Dedifferentiated amniotic fluid mesenchymal stem cell (primary cell): ENCODE data around the gene MSH2.
"Not testable (repeated sequence)": the region's sequence is repeated elsewhere in the genome, so short reads cannot be mapped to it uniquely, and the experiment has no call there.

Experiments used
- DNase-seq: peaks from one replicate; pipeline ENCODE4 v3.0.0-alpha.2; 2016; ENCODE audit errors: extremely low spot score

Gene MSH2

GRCh38 chr2:47402805-47403608 is at the start of gene MSH2:
Gene MSH2, plus strand, starts transcription at chr2:47403156. Its CDS starts 36 bp downstream, at chr2:47403192.
- peak; percentile 84 for DNase-seq

GRCh38 chr2:47354013-47354847 is 48.7 kb upstream of the MSH2 start:
- no peak for DNase-seq

DNA sequence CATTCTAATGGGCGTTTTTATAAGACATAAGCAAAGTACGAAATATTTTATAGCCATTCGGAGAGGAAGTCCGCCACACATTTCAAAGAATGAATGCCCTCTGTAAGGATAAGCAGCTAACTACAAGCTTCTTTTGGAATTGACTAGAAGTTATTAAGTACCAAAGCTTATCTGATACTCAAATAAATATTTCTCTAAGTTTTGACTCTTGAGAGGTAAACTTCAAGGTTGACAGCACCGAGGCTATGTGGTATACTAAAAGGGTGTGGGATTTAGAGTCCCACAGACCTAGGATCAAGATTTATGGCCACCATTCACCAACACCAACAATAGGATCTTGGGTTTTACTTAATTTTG is 48.1 kb upstream of the MSH2 start:
- DNase-seq: no peak

- no peak for DNase-seq
These were observed 45.5 kb upstream of the MSH2 start for GRCh38 chr2:47357483-47357882.

GRCh38 chr2:47359375-47359868 is 43.5 kb upstream of the MSH2 start:
- DNase-seq: no peak

DNA sequence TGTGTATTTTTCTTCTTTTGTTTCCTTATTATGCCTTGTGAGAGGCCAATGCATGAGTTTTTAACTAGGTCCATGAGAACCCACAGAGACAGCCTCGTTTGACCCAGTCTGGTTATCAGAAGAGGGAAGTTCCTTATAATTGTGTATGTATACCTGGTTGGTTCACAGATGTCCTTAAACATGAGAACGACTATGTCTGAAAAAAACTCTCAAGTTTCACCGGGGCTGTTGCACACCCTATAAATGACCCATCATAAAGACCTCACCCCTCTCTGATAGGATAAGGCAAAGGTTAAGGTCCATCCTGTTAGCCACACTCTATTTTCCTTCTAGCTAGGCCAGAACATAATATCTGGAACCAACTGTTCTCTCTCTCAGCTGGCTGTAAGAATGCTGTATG is 42.7 kb upstream of the MSH2 start:
- no peak for DNase-seq

- DNase-seq: no peak
These were observed 42.0 kb upstream of the MSH2 start for GRCh38 chr2:47360927-47361326.

GRCh38 chr2:47361505-47362229 is 41.3 kb upstream of the MSH2 start:
- not testable (repeated sequence) for DNase-seq

GRCh38 chr2:47373747-47374146 is 29.2 kb upstream of the MSH2 start:
- DNase-seq: no peak

DNA sequence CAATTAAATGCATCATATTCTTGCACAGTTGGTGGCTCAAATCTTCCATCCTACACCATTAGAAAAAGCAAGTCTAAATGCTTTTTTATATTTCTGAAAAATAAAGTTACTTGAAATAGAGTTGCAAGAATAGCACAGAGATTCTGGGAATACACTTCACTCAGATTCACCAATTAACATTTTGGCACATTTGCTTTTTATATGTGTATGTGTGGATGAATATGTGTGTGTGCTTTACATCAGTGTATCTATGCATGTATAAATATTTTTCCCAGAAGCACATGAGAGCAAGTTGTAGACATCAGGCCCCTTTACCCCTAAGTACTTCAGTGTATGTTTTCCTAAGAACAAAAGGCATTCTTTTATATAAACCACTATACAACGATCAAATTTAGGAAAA is 27.6 kb upstream of the MSH2 start:
- no peak for DNase-seq

GRCh38 chr2:47379384-47379783 is 23.6 kb upstream of the MSH2 start:
- no peak for DNase-seq

- DNase-seq: no peak
These were observed 21.5 kb upstream of the MSH2 start for GRCh38 chr2:47381408-47381807.

DNA sequence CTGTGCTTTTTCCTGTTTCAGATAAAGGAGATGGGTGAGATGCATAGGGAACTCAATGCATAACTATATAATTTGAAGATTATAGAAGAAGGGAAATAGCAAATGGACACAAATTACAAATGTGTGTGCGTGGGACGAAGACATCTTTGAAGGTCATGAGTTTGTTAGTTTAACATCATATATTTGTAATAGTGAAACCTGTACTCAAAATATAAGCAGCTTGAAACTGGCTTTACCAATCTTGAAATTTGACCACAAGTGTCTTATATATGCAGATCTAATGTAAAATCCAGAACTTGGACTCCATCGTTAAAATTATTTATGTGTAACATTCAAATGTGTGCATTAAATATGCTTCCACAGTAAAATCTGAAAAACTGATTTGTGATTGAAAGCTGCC is 16.4 kb upstream of the MSH2 start:
- no peak for DNase-seq

DNA sequence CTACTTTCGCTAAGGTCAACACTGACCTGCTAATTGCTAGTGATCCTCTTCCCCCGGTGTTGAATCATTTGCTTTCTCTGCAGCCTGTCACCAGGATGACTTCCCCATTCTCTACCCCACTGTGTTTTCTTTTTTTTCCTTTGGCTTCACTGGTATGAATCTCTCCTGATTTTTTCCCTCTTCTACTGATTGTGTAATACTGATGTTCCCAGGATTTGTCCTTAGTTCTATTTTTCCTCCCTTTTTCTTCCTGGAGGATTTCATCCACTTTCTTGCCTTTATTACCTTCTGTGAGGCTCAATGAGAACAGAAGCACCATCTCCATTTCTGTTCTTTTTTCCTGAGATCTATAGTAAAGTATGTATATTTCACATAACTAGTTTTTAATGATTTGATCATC is 14.1 kb upstream of the MSH2 start:
- DNase-seq: no peak

- no peak for DNase-seq
These were observed 13.3 kb upstream of the MSH2 start for GRCh38 chr2:47389692-47390091.

GRCh38 chr2:47401789-47402554 is 984 bp upstream of the MSH2 start:
- no peak for DNase-seq

DNA sequence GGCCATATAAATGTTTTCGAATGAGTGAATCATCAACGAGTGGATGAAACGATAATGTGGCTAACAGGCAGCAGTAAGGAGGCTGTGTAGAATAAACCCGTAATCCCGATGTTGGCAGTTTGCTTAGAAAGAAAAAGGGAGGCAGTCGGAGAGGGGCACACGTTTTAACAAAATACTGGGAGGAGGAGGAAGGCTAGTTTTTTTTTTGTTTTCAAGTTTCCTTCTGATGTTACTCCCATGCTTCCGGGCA is 476 bp upstream of the MSH2 start:
- DNase-seq: no peak

DNA sequence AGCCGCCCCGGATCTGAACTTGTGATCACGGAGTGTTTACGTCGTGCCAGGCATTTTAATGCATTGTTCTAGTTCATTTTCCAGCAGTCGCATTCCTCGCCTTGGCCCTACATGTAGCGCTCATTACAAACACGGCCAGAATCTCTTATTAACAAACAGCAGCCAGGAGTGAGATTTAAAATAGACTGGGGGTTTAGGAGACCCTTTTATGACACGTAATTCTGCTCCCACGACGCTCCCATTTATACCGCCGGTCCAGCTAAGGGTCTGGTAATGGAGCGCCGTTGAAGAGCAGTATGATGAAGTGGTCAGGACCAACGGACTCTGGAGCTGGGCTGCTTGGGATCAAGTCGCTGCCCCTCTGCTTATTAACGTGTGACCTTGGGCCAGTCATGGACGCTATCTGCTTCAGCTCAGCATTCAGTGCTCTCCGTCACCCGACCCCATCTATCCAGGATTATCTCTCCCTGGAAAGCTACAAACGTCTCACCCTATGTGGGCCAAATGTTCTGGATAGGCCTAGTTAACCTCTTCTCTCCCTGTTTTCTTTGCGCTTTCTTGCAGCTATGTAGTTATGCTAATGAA is 745 bp downstream of the MSH2 start:
- peak; percentile 22 for DNase-seq

DNA sequence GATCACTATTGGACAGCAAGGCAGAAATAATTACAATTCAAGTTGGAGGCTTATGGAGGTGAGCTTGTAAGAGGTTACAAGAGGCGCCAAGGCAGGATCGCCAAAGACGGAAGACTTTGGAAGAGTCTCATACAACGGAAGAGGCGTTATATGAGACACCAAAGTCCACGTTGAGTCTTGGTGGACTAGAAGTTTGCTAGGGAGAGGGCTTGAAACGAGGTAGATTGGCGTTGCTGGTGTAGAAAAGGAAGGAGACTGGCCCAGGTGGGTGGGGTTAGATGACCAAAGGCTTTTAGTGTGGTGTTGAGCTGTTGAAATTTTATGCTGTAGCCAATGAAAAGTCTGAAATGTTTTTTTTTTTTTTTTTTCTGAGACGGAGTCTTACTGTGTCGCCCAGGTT is 1.4 kb downstream of the MSH2 start:
- DNase-seq: no peak

- no peak for DNase-seq
These were observed 2.8 kb downstream of the MSH2 start for GRCh38 chr2:47405757-47406156.

- not testable (repeated sequence) for DNase-seq
These were observed 3.8 kb downstream of the MSH2 start for GRCh38 chr2:47406649-47407330.
